NT2/D1 (cell line): ENCODE results near the gene DISC1.

Experiments
- YY1 ChIP-seq: IDR thresholded peaks from 2 replicates; pipeline ENCODE4 v1.6.1; 2011; ENCODE audit not compliant: insufficient read length, insufficient read depth
- ZNF274 ChIP-seq: IDR thresholded peaks from 2 replicates; pipeline ENCODE4 v1.6.1; 2011; ENCODE audit warnings: mild to moderate bottlenecking, low read depth, low read length

DNA sequence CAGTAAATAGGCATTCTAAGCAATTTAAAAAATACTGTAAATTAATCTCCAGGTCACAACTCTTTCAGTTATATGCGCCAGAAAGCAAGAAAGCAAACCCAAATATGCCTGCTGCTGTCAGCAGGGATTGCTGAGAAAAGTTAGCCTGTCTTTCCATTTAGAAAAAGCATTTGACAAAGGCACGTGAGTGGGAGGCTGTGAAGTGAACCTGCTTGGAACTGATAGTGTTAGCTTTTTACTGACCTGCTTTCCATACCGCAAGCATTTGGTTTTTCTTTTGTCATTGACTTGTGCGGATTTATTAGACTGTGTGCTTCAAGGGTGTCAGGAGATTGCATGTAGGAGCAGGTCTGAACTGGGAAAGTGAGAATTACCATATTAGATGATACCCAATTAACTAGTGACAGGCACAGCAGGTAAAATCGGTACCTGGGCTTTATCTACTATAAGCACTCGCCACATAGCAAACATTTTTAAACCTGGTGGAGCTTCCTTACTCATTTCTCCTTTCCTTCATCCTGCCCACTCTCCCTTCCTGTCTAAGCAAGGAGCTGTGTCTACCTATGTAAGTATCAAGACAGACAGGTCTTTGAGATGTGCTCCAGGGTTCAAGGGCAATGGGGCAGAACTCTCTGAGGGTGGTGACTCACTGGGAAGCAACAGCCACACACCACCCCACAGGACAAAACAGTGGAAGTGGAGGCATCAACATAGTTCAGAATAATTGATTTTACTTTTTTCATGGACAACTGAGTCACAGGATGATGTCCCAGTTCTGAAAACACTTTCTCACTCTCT is 323.9 kb downstream of the DISC1 start:
- TF ChIP-seq YY1 (no peak), ZNF274 (no peak)
